Measurements from ENCODE around the gene ZMAT3.

GRCh38 chr3:179018808-179019207, 52.8 kb downstream of the ZMAT3 start:
- TF ChIP-seq ELF1 (IDR thresholded peaks at IDR 0.05) (no peak), CTCF (IDR thresholded peaks at IDR 0.05) (no peak), MAX (IDR thresholded peaks at IDR 0.05; ENCODE audit: low read depth) (no peak), CHD2 (IDR thresholded peaks at IDR 0.05; ENCODE audit: low read length, partially characterized antibody) (no peak), USF2 (IDR thresholded peaks at IDR 0.05; ENCODE audit: borderline replicate concordance, low read depth, low read length) (no peak)

Measured in SK-N-SH (cell line).